H9 (cell line): Measurements from ENCODE around the gene SPDYE2B. TPM values are rescaled to one million over a fixed set of nuclear protein-coding genes. Genes with fewer than 3 reads are reported as not detected.
"Not testable (repeated sequence)": the region's sequence is repeated elsewhere in the genome, so short reads cannot be mapped to it uniquely, and the experiment has no call there.

ENCODE experiments used
- DNase-seq: peaks from one replicate; pipeline ENCODE4 v3.0.0-alpha.2; 2017
- H2AFZ ChIP-seq: one replicate; pipeline ENCODE4 v1.6.1; 2013; ENCODE audit warnings: mild to moderate bottlenecking, low read length, control low read depth, moderate library complexity
- H2AK5ac ChIP-seq: 2 replicates; pipeline ENCODE4 v1.6.1; 2013; ENCODE audit warnings: low read length, control low read depth, mixed read lengths; ENCODE audit not compliant: insufficient read length
- H2BK120ac ChIP-seq: one replicate; pipeline ENCODE4 v1.6.1; 2013; ENCODE audit warnings: low read depth, mild to moderate bottlenecking, low read length, control low read depth, inconsistent platforms; ENCODE audit not compliant: poor library complexity, severe bottlenecking
- H2BK12ac ChIP-seq: 2 replicates; pipeline ENCODE4 v1.6.1; 2013; ENCODE audit warnings: low read length, control low read depth, mixed read lengths, low read depth; ENCODE audit not compliant: insufficient read length
- H2BK15ac ChIP-seq: 2 replicates; pipeline ENCODE4 v1.6.1; 2013; ENCODE audit warnings: low read depth, low read length, control low read depth
- H2BK20ac ChIP-seq: one replicate; pipeline ENCODE4 v1.6.1; 2013; ENCODE audit warnings: low read depth, mild to moderate bottlenecking, low read length, control low read depth, inconsistent platforms; ENCODE audit not compliant: poor library complexity, severe bottlenecking
- H2BK5ac ChIP-seq: 2 replicates; pipeline ENCODE4 v1.6.1; 2013; ENCODE audit warnings: low read length, control low read depth, mixed read lengths; ENCODE audit not compliant: insufficient read length
- H3K14ac ChIP-seq: 2 replicates; pipeline ENCODE4 v1.6.1; 2013; ENCODE audit warnings: low read length, control low read depth; ENCODE audit not compliant: insufficient read depth
- H3K18ac ChIP-seq: 2 replicates; pipeline ENCODE4 v1.6.1; 2013; ENCODE audit warnings: low read depth, mild to moderate bottlenecking, mixed read lengths, low read length, control low read depth; ENCODE audit not compliant: insufficient read length
- H3K23ac ChIP-seq: 2 replicates; pipeline ENCODE4 v1.6.1; 2013; ENCODE audit warnings: low read length, control low read depth, mixed read lengths, low read depth; ENCODE audit not compliant: insufficient read length
- H3K23me2 ChIP-seq: 2 replicates; pipeline ENCODE4 v1.6.1; 2013; ENCODE audit warnings: low read depth, mild to moderate bottlenecking, mixed read lengths, low read length, control low read depth; ENCODE audit not compliant: insufficient read length, poor library complexity, severe bottlenecking
- H3K27ac ChIP-seq: 2 replicates; pipeline ENCODE4 v1.5.1; 2013; ENCODE audit warnings: low read length, control low read depth, mixed read lengths, low read depth; ENCODE audit not compliant: insufficient read length
- H3K27me3 ChIP-seq: 2 replicates; pipeline ENCODE4 v1.6.1; 2013; ENCODE audit warnings: low read length, control low read depth, inconsistent platforms; ENCODE audit not compliant: insufficient read depth
- H3K4ac ChIP-seq: 2 replicates; pipeline ENCODE4 v1.6.1; 2013; ENCODE audit warnings: low read depth, mild to moderate bottlenecking, control low read depth, inconsistent platforms, low read length, moderate library complexity
- H3K4me1 ChIP-seq: 2 replicates; pipeline ENCODE4 v1.6.1; 2013; ENCODE audit warnings: low read length, control low read depth, inconsistent platforms; ENCODE audit not compliant: insufficient read depth
- H3K4me2 ChIP-seq: 2 replicates; pipeline ENCODE4 v1.6.1; 2013; ENCODE audit warnings: low read length, control low read depth, mixed read lengths; ENCODE audit not compliant: insufficient read length, insufficient read depth
- H3K56ac ChIP-seq: 2 replicates; pipeline ENCODE4 v1.6.1; 2013; ENCODE audit warnings: low read depth, mild to moderate bottlenecking, mixed read lengths, low read length, control low read depth; ENCODE audit not compliant: insufficient read length
- H3K79me1 ChIP-seq: 2 replicates; pipeline ENCODE4 v1.6.1; 2013; ENCODE audit warnings: low read depth, mild to moderate bottlenecking, moderate library complexity, low read length, control low read depth, inconsistent platforms; ENCODE audit not compliant: insufficient read depth, poor library complexity, severe bottlenecking
- H3K79me2 ChIP-seq: 2 replicates; pipeline ENCODE4 v1.6.1; 2013; ENCODE audit warnings: low read length, control low read depth, inconsistent platforms; ENCODE audit not compliant: insufficient read depth
- H3K9ac ChIP-seq: 2 replicates; pipeline ENCODE4 v1.6.1; 2013; ENCODE audit warnings: low read length, control low read depth, mixed read lengths; ENCODE audit not compliant: insufficient read length; ENCODE audit errors: extremely low read depth
- H3K9me3 ChIP-seq: one replicate; pipeline ENCODE4 v1.6.1; 2013; ENCODE audit warnings: low read depth, low read length, inconsistent platforms; ENCODE audit not compliant: control insufficient read depth
- H3T11ph ChIP-seq: one replicate; pipeline ENCODE4 v1.6.1; 2013; ENCODE audit warnings: mild to moderate bottlenecking, low read length, control low read depth, inconsistent platforms
- H4K20me1 ChIP-seq: one replicate; pipeline ENCODE4 v1.6.1; 2013; ENCODE audit not compliant: control insufficient read depth, insufficient read length, insufficient read depth
- H4K5ac ChIP-seq: 2 replicates; pipeline ENCODE4 v1.6.1; 2013; ENCODE audit warnings: low read depth, mild to moderate bottlenecking, mixed read lengths, low read length, control low read depth; ENCODE audit not compliant: insufficient read length
- H4K8ac ChIP-seq: replicated peaks from 2 replicates; pipeline ENCODE4 v1.6.1; 2013; ENCODE audit warnings: low read length, control low read depth, mixed read lengths, low read depth; ENCODE audit not compliant: insufficient read length
- H4K91ac ChIP-seq: 2 replicates; pipeline ENCODE4 v1.6.1; 2013; ENCODE audit warnings: low read depth, mild to moderate bottlenecking, moderate library complexity, mixed read lengths, low read length, control low read depth; ENCODE audit not compliant: insufficient read length
- H3K27ac Mint-ChIP-seq, 3 experiments: 2 replicates in 2 of 3; 3 replicates in 1 of 3; pipeline ENCODE4 v1.8.0; 2020 to 2021; ENCODE audit warnings: mixed read lengths in 3 of 3, mild to moderate bottlenecking in 1 of 3, moderate library complexity in 1 of 3
- H3K27me3 Mint-ChIP-seq: 2 replicates; pipeline ENCODE4 v1.8.0; 2021; ENCODE audit warnings: low read depth, mild to moderate bottlenecking, moderate library complexity, mixed read lengths
- H3K36me3 Mint-ChIP-seq, 3 experiments: 2 replicates in 2 of 3; 3 replicates in 1 of 3; pipeline ENCODE4 v1.8.0; 2020 to 2021; ENCODE audit warnings: low read depth in 3 of 3, mixed read lengths in 3 of 3; ENCODE audit not compliant: insufficient read depth in 1 of 3
- H3K4me1 Mint-ChIP-seq, 2 experiments: 2 replicates each; pipeline ENCODE4 v1.8.0; 2020; ENCODE audit warnings: mixed read lengths in 2 of 2
- H3K4me3 Mint-ChIP-seq, 2 experiments: 2 replicates in 1 of 2; 3 replicates in 1 of 2; pipeline ENCODE4 v1.8.0; 2020 to 2021; ENCODE audit warnings: mild to moderate bottlenecking in 2 of 2, mixed read lengths in 2 of 2, moderate library complexity in 1 of 2
- H3K9me3 Mint-ChIP-seq, 2 experiments: 2 replicates in 1 of 2; 3 replicates in 1 of 2; pipeline ENCODE4 v1.8.0; 2020; ENCODE audit warnings: mild to moderate bottlenecking in 2 of 2, mixed read lengths in 2 of 2, moderate library complexity in 1 of 2
- WGBS: extraction: QIAGEN DNeasy Blood & Tissue Kit; methylation state at CpG from one replicate; pipeline ENCODE4 v1.1.7; 2013; ENCODE audit warnings: missing lambda C conversion rate, low lambda C conversion rate, mixed read lengths; ENCODE audit not compliant: insufficient read length; ENCODE audit errors: extremely low coverage; 5-methylcytosine and 5-hydroxymethylcytosine counted together
- total RNA-seq: library from RNA; stranded (reverse); gene quantifications from 2 replicates; pipeline ENCODE4 v1.2.1, GENCODE V29; 2021

Gene SPDYE2B
- total RNA-seq, 1 experiment from 2014 or later: not detected

- H3K4me2 ChIP-seq, H3K23me2 ChIP-seq, H3K23ac ChIP-seq, H2BK5ac ChIP-seq, H3K4ac ChIP-seq, H3K9ac ChIP-seq, H4K5ac ChIP-seq, H3K4me1 Mint-ChIP-seq, H3K4me3 Mint-ChIP-seq, H3K79me2 ChIP-seq, H3K27me3 Mint-ChIP-seq, H4K8ac ChIP-seq, H2AFZ ChIP-seq, H2BK12ac ChIP-seq, H3K56ac ChIP-seq, DNase-seq, H3K27ac Mint-ChIP-seq, H3K27ac ChIP-seq, H2AK5ac ChIP-seq, H3K18ac ChIP-seq, H3K9me3 Mint-ChIP-seq, H3K36me3 Mint-ChIP-seq, H3K14ac ChIP-seq, H2BK15ac ChIP-seq, H3T11ph ChIP-seq, H3K9me3 ChIP-seq, H3K4me1 ChIP-seq, H4K20me1 ChIP-seq, H2BK20ac ChIP-seq, H2BK120ac ChIP-seq, H3K79me1 ChIP-seq, H4K91ac ChIP-seq, H3K27me3 ChIP-seq: not testable (repeated sequence)
- whole genome bisulfite sequencing: no CpG with 5 or more reads among the region's 62 CpGs
Observed at GRCh38 chr7:102616507-102617125, 33.5 kb upstream of the SPDYE2B start, which contains the start of gene RASA4. Gene RASA4 (minus strand): TSS chr7:102616756. CDS start chr7:102616689, 67 bp downstream.

- H3K79me1 ChIP-seq, H2AK5ac ChIP-seq, H4K5ac ChIP-seq, H2BK20ac ChIP-seq, H3K27ac Mint-ChIP-seq, H3K4me1 ChIP-seq, H4K20me1 ChIP-seq, H3K23me2 ChIP-seq, H2BK5ac ChIP-seq, H3K9me3 Mint-ChIP-seq, H3K9ac ChIP-seq, H4K91ac ChIP-seq, H3K56ac ChIP-seq, H3K27ac ChIP-seq, H2BK15ac ChIP-seq, H2BK12ac ChIP-seq, H3K4ac ChIP-seq, H2BK120ac ChIP-seq, H3T11ph ChIP-seq, H3K18ac ChIP-seq, H3K27me3 ChIP-seq, H4K8ac ChIP-seq, H3K4me1 Mint-ChIP-seq, H2AFZ ChIP-seq, H3K14ac ChIP-seq, H3K36me3 Mint-ChIP-seq, DNase-seq, H3K4me2 ChIP-seq, H3K9me3 ChIP-seq, H3K79me2 ChIP-seq, H3K23ac ChIP-seq, H3K27me3 Mint-ChIP-seq, H3K4me3 Mint-ChIP-seq: not testable (repeated sequence)
- WGBS: no CpG with 5 or more reads among the region's 8 CpGs
Observed at GRCh38 chr7:102618122-102618521, 32.0 kb upstream of the SPDYE2B start.
